A673 (cell line): ENCODE data around the gene SCYL1.

Experiments used
- EZH2 ChIP-seq: fragments of 200-600 bp; sonication (generic); IDR thresholded peaks from 2 replicates; pipeline ENCODE4 v1.6.1; 2017; ENCODE audit warnings: borderline replicate concordance, low read depth, mild to moderate bottlenecking, mixed read lengths, antibody characterized with exemption, low read length; ENCODE audit not compliant: poor library complexity, severe bottlenecking
- TF ChIP-seq, protein P1 (sequence below): fragments of 300-800, 200-600 bp; sonication (generic); conservative IDR thresholded peaks from 2 replicates; pipeline ENCODE4 v1.5.1; 2017; ENCODE audit warnings: low read depth, mild to moderate bottlenecking, antibody characterized with exemption, low read length, moderate library complexity, mixed read lengths

DNA sequence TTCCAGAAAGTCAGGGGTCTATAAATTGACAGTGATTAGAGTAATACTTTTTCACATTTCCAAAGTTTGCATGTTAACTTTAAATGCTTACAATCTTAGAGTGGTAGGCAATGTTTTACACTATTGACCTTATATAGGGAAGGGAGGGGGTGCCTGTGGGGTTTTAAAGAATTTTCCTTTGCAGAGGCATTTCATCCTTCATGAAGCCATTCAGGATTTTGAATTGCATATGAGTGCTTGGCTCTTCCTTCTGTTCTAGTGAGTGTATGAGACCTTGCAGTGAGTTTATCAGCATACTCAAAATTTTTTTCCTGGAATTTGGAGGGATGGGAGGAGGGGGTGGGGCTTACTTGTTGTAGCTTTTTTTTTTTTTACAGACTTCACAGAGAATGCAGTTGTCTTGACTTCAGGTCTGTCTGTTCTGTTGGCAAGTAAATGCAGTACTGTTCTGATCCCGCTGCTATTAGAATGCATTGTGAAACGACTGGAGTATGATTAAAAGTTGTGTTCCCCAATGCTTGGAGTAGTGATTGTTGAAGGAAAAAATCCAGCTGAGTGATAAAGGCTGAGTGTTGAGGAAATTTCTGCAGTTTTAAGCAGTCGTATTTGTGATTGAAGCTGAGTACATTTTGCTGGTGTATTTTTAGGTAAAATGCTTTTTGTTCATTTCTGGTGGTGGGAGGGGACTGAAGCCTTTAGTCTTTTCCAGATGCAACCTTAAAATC, 20.8 kb upstream of the SCYL1 start:
- TF ChIP-seq, protein P1, sequence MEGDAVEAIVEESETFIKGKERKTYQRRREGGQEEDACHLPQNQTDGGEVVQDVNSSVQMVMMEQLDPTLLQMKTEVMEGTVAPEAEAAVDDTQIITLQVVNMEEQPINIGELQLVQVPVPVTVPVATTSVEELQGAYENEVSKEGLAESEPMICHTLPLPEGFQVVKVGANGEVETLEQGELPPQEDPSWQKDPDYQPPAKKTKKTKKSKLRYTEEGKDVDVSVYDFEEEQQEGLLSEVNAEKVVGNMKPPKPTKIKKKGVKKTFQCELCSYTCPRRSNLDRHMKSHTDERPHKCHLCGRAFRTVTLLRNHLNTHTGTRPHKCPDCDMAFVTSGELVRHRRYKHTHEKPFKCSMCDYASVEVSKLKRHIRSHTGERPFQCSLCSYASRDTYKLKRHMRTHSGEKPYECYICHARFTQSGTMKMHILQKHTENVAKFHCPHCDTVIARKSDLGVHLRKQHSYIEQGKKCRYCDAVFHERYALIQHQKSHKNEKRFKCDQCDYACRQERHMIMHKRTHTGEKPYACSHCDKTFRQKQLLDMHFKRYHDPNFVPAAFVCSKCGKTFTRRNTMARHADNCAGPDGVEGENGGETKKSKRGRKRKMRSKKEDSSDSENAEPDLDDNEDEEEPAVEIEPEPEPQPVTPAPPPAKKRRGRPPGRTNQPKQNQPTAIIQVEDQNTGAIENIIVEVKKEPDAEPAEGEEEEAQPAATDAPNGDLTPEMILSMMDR, result no peak
- no peak for TF ChIP-seq EZH2
